Measurements from ENCODE around the gene VAC14.

Gene VAC14

DNA sequence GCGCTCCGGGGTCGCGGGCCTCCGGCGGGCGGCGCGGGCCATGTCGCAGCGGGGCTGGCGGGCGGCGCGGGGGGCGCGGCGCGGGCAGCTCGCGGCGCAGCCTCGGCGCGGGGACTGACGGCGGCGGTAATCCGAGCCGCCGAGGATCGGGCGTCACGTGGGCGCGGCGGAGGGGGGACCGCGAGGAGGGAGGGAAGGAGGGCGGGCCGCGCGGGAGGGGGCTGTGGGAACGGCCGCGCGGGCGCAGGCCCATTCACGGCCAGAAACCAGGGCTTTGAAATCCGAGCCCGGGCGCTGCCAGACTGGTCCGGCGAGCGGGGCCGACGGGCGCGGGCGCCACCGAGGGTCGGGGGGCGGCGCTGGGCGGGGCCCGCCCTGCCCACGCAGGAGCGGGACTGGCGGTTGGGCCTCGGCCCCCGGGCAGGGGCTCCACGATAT, 115.0 kb downstream of the VAC14 start, which contains the start of gene MTSS2 (continued):
- TF ChIP-seq, protein P1, sequence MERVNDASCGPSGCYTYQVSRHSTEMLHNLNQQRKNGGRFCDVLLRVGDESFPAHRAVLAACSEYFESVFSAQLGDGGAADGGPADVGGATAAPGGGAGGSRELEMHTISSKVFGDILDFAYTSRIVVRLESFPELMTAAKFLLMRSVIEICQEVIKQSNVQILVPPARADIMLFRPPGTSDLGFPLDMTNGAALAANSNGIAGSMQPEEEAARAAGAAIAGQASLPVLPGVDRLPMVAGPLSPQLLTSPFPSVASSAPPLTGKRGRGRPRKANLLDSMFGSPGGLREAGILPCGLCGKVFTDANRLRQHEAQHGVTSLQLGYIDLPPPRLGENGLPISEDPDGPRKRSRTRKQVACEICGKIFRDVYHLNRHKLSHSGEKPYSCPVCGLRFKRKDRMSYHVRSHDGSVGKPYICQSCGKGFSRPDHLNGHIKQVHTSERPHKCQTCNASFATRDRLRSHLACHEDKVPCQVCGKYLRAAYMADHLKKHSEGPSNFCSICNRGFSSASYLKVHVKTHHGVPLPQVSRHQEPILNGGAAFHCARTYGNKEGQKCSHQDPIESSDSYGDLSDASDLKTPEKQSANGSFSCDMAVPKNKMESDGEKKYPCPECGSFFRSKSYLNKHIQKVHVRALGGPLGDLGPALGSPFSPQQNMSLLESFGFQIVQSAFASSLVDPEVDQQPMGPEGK (tag by site-specific recombination; IDR thresholded peaks at IDR 0.05), result peak; percentile 75
- no peak for TF ChIP-seq ZNF423 (tag by site-specific recombination; IDR thresholded peaks at IDR 0.05)
- TF ChIP-seq, protein P2, sequence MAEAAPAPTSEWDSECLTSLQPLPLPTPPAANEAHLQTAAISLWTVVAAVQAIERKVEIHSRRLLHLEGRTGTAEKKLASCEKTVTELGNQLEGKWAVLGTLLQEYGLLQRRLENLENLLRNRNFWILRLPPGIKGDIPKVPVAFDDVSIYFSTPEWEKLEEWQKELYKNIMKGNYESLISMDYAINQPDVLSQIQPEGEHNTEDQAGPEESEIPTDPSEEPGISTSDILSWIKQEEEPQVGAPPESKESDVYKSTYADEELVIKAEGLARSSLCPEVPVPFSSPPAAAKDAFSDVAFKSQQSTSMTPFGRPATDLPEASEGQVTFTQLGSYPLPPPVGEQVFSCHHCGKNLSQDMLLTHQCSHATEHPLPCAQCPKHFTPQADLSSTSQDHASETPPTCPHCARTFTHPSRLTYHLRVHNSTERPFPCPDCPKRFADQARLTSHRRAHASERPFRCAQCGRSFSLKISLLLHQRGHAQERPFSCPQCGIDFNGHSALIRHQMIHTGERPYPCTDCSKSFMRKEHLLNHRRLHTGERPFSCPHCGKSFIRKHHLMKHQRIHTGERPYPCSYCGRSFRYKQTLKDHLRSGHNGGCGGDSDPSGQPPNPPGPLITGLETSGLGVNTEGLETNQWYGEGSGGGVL (tag by site-specific recombination; IDR thresholded peaks at IDR 0.05), result peak; percentile 97
- TF ChIP-seq TCF7L2 (IDR thresholded peaks at IDR 0.05; ENCODE audit: borderline replicate concordance, low read depth, low read length), result 0 out of 2 replicates have a peak, but pooled peaks have one; percentile 23
- TF ChIP-seq ZNF560 (tag by site-specific recombination; IDR thresholded peaks at IDR 0.05; ENCODE audit: borderline replicate concordance), result no peak

DNA sequence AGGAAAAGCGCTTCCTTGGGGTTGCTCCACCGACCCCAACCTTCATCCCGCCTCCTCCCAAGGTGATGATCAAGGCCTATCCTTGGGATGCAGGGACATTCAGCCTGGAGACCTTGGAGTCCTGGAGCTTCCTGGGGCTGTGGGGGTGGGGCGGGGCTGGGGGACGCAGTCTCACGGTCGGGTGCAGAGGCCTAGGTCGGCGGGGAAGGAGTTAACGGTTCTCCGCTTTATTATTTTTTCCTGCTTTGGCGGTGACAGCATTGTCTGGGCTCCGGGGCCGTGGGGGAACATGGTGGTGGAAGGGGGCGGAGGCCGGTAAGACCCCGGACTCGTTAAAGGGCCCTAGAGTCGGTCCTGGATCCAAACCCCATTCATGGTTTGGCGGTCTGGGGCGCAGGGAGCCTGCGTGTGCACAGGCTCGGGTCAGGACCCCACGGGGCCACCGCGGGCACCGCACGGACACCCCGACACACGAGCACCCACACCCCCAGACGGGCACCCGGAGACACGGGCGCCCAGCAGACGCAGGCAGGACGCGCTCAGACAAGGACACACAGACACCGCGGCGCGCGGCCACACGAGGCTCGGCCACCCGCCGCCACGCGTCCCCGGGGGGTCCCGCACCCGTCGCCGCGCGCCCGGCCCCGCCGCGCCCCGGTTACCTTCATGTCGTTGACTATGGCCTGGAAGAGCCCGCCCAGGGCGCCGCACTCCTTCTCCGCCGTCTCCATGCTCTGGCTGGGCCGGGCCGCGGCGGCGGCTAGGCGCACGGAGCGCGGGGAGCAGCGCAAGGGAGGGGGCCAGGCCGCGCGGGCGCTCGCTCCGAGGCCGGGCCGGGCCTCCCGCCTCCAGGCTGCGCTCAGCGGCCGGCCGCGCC, 115.7 kb downstream of the VAC14 start:
- H3K27ac ChIP-seq (ENCODE audit: extremely low read depth, low read depth, low read length), result peak overlapping the region; percentile 86; the same call in 1 of the 2 replicates
- ChIA-PET CTCF (no interaction called here), POLR2A (interaction anchor here (0.5 to 1.0 kb wide), 2 partner anchors 30 to 703 kb away, joined by 3 read pairs; no protein-coding TSS in a partner anchor)
- H3K4me3 ChIP-seq (ENCODE audit: low read depth, low read length), result peak overlapping the region; percentile 58
- peaks cover 13% of the 10 kb centered on the region for H3K4me1 ChIP-seq (ENCODE audit: control insufficient read depth, insufficient read depth, low read length)
- H3K9me3 ChIP-seq (ENCODE audit: control insufficient read depth, insufficient read depth, low read depth, low read length), result no peaks in the 10 kb centered on the region
- H3K36me3 ChIP-seq (ENCODE audit: control insufficient read depth in 2 of 2, insufficient read depth in 1 of 2, low read length in 2 of 2), result peaks cover 0 to 22% of the 10 kb centered on the region in 2 experiments; a peak in 1 of 3 replicates
- TF ChIP-seq, protein P2 (tag by site-specific recombination; IDR thresholded peaks at IDR 0.05), result peak; percentile 20; the same call in 1 of the 2 replicates
- TF ChIP-seq ZBTB20 (tag by site-specific recombination; IDR thresholded peaks at IDR 0.05) (peak; percentile 36; the same call in 1 of the 2 replicates), ZNF701 (tag by site-specific recombination; IDR thresholded peaks at IDR 0.05) (no peak), GLIS2 (tag by site-specific recombination; IDR thresholded peaks at IDR 0.05) (peak; percentile 67; the same call in 1 of the 2 replicates), ZNF140 (tag by site-specific recombination; IDR thresholded peaks at IDR 0.05) (no peak), ZBTB8A (tag by site-specific recombination; IDR thresholded peaks at IDR 0.05) (peak; percentile 48), SP7 (tag by site-specific recombination; IDR thresholded peaks at IDR 0.05) (0 out of 2 replicates have a peak, but pooled peaks have one; percentile 14), KLF9 (tag by site-specific recombination; IDR thresholded peaks at IDR 0.05; ENCODE audit: low read depth) (peak; percentile 62), ZNF335 (tag by site-specific recombination; conservative IDR thresholded peaks at IDR 0.05) (peak; percentile 91), ZIC2 (tag by site-specific recombination; IDR thresholded peaks at IDR 0.05) (peak; percentile 31; the same call in 1 of the 2 replicates)
- TF ChIP-seq, protein P1 (tag by site-specific recombination; IDR thresholded peaks at IDR 0.05), result peak; percentile 46; the same call in 1 of the 2 replicates
- TF ChIP-seq, protein P3, sequence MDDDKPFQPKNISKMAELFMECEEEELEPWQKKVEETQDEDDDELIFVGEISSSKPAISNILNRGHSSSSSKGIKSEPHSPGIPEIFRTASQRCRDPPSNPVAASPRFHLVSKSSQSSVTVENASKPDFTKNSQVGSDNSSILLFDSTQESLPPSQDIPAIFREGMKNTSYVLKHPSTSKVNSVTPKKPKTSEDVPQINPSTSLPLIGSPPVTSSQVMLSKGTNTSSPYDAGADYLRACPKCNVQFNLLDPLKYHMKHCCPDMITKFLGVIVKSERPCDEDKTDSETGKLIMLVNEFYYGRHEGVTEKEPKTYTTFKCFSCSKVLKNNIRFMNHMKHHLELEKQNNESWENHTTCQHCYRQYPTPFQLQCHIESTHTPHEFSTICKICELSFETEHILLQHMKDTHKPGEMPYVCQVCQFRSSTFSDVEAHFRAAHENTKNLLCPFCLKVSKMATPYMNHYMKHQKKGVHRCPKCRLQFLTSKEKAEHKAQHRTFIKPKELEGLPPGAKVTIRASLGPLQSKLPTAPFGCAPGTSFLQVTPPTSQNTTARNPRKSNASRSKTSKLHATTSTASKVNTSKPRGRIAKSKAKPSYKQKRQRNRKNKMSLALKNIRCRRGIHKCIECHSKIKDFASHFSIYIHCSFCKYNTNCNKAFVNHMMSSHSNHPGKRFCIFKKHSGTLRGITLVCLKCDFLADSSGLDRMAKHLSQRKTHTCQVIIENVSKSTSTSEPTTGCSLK (tag by site-specific recombination; IDR thresholded peaks at IDR 0.05), result no peak
- TF ChIP-seq, protein P4, sequence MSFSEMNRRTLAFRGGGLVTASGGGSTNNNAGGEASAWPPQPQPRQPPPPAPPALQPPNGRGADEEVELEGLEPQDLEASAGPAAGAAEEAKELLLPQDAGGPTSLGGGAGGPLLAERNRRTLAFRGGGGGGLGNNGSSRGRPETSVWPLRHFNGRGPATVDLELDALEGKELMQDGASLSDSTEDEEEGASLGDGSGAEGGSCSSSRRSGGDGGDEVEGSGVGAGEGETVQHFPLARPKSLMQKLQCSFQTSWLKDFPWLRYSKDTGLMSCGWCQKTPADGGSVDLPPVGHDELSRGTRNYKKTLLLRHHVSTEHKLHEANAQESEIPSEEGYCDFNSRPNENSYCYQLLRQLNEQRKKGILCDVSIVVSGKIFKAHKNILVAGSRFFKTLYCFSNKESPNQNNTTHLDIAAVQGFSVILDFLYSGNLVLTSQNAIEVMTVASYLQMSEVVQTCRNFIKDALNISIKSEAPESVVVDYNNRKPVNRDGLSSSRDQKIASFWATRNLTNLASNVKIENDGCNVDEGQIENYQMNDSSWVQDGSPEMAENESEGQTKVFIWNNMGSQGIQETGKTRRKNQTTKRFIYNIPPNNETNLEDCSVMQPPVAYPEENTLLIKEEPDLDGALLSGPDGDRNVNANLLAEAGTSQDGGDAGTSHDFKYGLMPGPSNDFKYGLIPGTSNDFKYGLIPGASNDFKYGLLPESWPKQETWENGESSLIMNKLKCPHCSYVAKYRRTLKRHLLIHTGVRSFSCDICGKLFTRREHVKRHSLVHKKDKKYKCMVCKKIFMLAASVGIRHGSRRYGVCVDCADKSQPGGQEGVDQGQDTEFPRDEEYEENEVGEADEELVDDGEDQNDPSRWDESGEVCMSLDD (tag by site-specific recombination; IDR thresholded peaks at IDR 0.05), result 0 out of 2 replicates have a peak, but pooled peaks have one; percentile 54
- TF ChIP-seq, protein P5, sequence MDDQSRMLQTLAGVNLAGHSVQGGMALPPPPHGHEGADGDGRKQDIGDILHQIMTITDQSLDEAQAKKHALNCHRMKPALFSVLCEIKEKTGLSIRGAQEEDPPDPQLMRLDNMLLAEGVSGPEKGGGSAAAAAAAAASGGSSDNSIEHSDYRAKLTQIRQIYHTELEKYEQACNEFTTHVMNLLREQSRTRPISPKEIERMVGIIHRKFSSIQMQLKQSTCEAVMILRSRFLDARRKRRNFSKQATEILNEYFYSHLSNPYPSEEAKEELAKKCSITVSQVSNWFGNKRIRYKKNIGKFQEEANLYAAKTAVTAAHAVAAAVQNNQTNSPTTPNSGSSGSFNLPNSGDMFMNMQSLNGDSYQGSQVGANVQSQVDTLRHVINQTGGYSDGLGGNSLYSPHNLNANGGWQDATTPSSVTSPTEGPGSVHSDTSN (CRISPR knock-in tag; IDR thresholded peaks at IDR 0.05), result peak; percentile 7; the same call in 1 of the 2 replicates

Data from HEK293 (cell line).